ENCODE data around the gene ALCAM.

DNA sequence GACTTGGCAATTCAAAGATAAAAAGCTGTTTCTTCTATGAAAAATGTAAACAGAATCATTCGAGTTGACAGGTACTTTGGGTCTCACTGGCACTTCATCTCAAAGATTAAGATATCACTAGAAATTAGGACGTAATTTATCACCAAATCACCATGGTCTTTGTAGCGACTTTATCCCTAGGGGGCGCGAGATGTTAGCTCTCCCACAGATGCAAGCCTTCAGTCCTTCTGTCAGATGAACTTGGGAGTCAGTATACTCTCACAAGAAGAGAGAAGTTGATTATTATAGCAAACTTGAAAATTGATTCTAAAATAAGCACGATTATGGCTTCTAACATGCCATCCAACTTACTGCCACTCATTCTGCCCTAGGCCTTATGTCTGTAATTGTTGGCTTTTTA is 150.3 kb downstream of the ALCAM start:
- no peak for TF ChIP-seq POLR2A (IDR thresholded peaks at IDR 0.05; ENCODE audit: low read length)
- TF ChIP-seq GATA1 (IDR thresholded peaks at IDR 0.05; ENCODE audit: low read depth, low read length), result no peak

Measured in erythroblast (primary cell).